ENCODE results near the gene TOR3A. TPM values are rescaled to one million over a fixed set of nuclear protein-coding genes. Genes with fewer than 3 reads are reported as not detected.
"Not testable (repeated sequence)": the region's sequence is repeated elsewhere in the genome, so short reads cannot be mapped to it uniquely, and the experiment has no call there.

TOR3A gene, protein sequence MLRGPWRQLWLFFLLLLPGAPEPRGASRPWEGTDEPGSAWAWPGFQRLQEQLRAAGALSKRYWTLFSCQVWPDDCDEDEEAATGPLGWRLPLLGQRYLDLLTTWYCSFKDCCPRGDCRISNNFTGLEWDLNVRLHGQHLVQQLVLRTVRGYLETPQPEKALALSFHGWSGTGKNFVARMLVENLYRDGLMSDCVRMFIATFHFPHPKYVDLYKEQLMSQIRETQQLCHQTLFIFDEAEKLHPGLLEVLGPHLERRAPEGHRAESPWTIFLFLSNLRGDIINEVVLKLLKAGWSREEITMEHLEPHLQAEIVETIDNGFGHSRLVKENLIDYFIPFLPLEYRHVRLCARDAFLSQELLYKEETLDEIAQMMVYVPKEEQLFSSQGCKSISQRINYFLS
- total RNA-seq = 19.3 TPM
- polyA plus RNA-seq = 28.0 TPM
- long read RNA-seq, donor 1 = 0 reads
- long read RNA-seq, donor 2, transcript TOR3A-203 (6 exons, 2,724 nt) = major isoform, 21 of 26 reads
- long read RNA-seq, donor 2, partial matches to known transcripts = 0 of 26 reads
- long read RNA-seq, donor 2, other reads (novel, unspliced or antisense) = 5 of 26 reads
- long read RNA-seq, donor 3, transcript TOR3A-203 (6 exons, 2,724 nt) = major isoform, 10 of 23 reads
- long read RNA-seq, donor 3, partial matches to known transcripts = 13 of 23 reads
- long read RNA-seq, donor 3, other reads (novel, unspliced or antisense) = 0 of 23 reads
- long read RNA-seq, donor 4, transcript TOR3A-203 (6 exons, 2,724 nt) = major isoform, 9 of 9 reads
- long read RNA-seq, donor 4, partial matches to known transcripts = 0 of 9 reads
- long read RNA-seq, donor 4, other reads (novel, unspliced or antisense) = 0 of 9 reads
- long read RNA-seq, donor 5, transcript TOR3A-203 (6 exons, 2,724 nt) = major isoform, 12 of 12 reads
- long read RNA-seq, donor 5, partial matches to known transcripts = 0 of 12 reads
- long read RNA-seq, donor 5, other reads (novel, unspliced or antisense) = 0 of 12 reads
- long read RNA-seq, donor 6, transcript TOR3A-203 (6 exons, 2,724 nt) = major isoform, 9 of 17 reads
- long read RNA-seq, donor 6, partial matches to known transcripts = 7 of 17 reads
- long read RNA-seq, donor 6, other reads (novel, unspliced or antisense) = 0 of 17 reads
- long read RNA-seq, donor 7, transcript TOR3A-203 (6 exons, 2,724 nt) = major isoform, 12 of 18 reads
- long read RNA-seq, donor 7, partial matches to known transcripts = 6 of 18 reads
- long read RNA-seq, donor 7, other reads (novel, unspliced or antisense) = 0 of 18 reads
- long read RNA-seq, donor 8, partial matches to known transcripts = 0 of 4 reads
- long read RNA-seq, donor 8, other reads (novel, unspliced or antisense) = 0 of 4 reads
- long read RNA-seq, donor 9, transcript TOR3A-203 (6 exons, 2,724 nt) = major isoform, 8 of 8 reads
- long read RNA-seq, donor 9, partial matches to known transcripts = 0 of 8 reads
- long read RNA-seq, donor 9, other reads (novel, unspliced or antisense) = 0 of 8 reads
- long read RNA-seq, donor 10, transcript TOR3A-203 (6 exons, 2,724 nt) = major isoform, 8 of 15 reads
- long read RNA-seq, donor 10, partial matches to known transcripts = 7 of 15 reads
- long read RNA-seq, donor 10, other reads (novel, unspliced or antisense) = 0 of 15 reads

DNA sequence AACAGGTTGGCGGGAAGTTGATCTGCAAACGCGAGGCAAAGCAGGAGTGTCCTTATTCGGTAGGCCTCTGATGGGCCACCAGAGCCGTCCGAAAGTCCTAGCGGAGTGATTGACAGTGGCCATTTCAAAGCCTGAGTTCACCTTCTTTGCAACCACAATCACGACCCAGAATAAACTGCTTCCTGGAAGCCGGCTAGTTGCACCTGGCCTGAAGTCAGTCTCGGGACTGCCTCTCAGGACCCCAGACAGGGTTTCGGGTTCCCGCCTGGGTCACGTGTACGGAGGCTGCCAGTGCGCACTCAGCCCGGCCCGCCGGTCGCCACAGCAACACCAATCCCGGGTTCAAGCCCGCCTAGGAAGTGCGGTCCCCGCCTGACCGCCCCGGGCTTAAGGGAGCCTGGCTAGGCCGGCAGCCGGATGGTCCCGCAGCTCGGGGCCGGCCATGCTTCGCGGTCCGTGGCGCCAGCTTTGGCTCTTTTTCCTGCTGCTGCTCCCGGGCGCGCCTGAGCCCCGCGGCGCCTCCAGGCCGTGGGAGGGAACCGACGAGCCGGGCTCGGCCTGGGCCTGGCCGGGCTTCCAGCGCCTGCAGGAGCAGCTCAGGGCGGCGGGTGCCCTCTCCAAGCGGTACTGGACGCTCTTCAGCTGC lies at the start of gene TOR3A:
TSS of gene TOR3A (plus strand) at position 384 of the 646 bp plus-strand sequence. CDS start at position 443, 59 bp downstream.
- Histone ChIP-seq H3K36me3 (ENCODE audit: control insufficient read depth in 2 of 2, insufficient read depth in 2 of 2, low read length in 1 of 2) (peaks cover 9 to 10% of the 10 kb centered on the region in 2 donors), H3K27me3 (ENCODE audit: control insufficient read depth in 2 of 2, insufficient read depth in 1 of 2, low read length in 1 of 2) (no peaks in the 10 kb centered on the region), H3K9me3 (ENCODE audit: control insufficient read depth in 2 of 2, insufficient read depth in 1 of 2, low read length in 1 of 2) (no peaks in the 10 kb centered on the region), H3K27ac (ENCODE audit: low read depth in 1 of 2, low read length in 1 of 2) (peak within 1 kb of the TSS; percentile 69 to 86), H3K4me3 (ENCODE audit: low read length in 2 of 2) (peak within 1 kb of the TSS; percentile 70 to 87), H3K4me1 (ENCODE audit: control insufficient read depth in 2 of 2, insufficient read depth in 2 of 2, low read length in 2 of 2) (peaks cover 0 to 18% of the 10 kb centered on the region in 2 donors)
- DNase-seq (ENCODE audit: low read depth in 6 of 9, low spot score in 9 of 9) = peak in 8 of 9 donors; percentile 58 to 86 (median 68)
- WGBS = under 1% methylated on average over 51 of the region's 51 CpGs

DNA sequence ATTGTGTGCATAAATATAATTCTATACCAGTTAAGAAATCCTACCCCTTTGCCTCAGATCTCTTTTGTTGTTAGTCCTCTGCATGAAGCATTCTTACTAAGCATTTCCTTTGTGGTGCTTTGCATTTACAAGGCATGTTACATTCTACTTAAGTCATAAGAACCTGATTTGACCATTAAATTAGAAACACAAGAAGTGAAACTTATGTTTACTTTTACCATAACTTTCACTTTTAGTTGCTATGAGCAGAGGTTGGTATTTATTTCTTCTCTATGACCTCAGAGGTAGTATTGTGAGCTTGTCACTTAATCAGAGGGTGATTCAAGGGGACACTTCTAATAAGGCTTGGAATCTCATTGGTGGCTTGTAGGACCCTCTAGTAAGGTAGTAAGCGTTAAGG lies 47.1 kb upstream of the TOR3A start:
- peak in 1 of 9 donors; percentile 40 for DNase-seq (ENCODE audit: low read depth in 6 of 9, low spot score in 9 of 9)
- Histone ChIP-seq H3K9me3 (ENCODE audit: control insufficient read depth in 2 of 2, insufficient read depth in 1 of 2, low read length in 1 of 2) (no peaks in the 10 kb centered on the region), H3K4me1 (ENCODE audit: control insufficient read depth in 2 of 2, insufficient read depth in 2 of 2, low read length in 2 of 2) (peaks cover 6 to 16% of the 10 kb centered on the region in 2 donors), H3K27me3 (ENCODE audit: control insufficient read depth in 2 of 2, insufficient read depth in 1 of 2, low read length in 1 of 2) (no peaks in the 10 kb centered on the region), H3K4me3 (ENCODE audit: low read length in 2 of 2) (no peak overlapping the region), H3K36me3 (ENCODE audit: control insufficient read depth in 2 of 2, insufficient read depth in 2 of 2, low read length in 1 of 2) (no peaks in the 10 kb centered on the region), H3K27ac (ENCODE audit: low read depth in 1 of 2, low read length in 1 of 2) (peak overlapping the region in 1 of 2 donors; percentile 61)
- 79% methylated on average over 1 of the region's 1 CpG for WGBS

DNA sequence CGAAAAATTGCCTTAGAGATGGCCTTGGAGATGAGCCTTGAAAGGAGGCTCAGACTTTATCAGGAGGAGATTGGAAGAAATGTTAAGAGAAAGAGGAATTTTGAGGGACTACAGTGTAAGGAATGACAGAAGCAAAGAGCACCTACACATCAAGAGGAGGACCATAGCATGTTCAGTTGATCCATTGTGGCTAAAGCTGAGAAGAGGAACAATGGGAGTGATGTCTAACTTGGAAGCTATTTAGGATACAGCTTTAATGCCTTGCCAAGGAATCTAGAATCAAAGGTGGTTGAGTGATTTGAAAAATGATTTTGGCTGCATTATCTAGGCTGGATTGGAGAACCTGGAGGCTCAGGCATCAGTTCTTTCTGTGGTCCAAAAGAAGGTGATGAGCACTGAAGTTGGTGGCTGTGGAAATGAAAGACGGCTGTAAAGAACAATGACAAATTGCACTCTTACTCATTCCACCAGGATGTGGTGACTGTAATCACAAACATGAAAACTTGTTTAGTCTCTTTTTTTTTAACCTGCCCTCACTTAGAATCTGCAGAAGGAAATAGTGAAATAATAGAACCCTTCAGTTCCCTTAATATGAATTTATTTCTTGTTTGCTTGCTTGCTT lies 44.9 kb upstream of the TOR3A start:
- Histone ChIP-seq H3K27me3 (ENCODE audit: control insufficient read depth in 2 of 2, insufficient read depth in 1 of 2, low read length in 1 of 2) (no peaks in the 10 kb centered on the region), H3K4me3 (ENCODE audit: low read length in 2 of 2) (no peak overlapping the region), H3K27ac (ENCODE audit: low read depth in 1 of 2, low read length in 1 of 2) (no peak overlapping the region), H3K36me3 (ENCODE audit: control insufficient read depth in 2 of 2, insufficient read depth in 2 of 2, low read length in 1 of 2) (no peaks in the 10 kb centered on the region), H3K4me1 (ENCODE audit: control insufficient read depth in 2 of 2, insufficient read depth in 2 of 2, low read length in 2 of 2) (peaks cover 6 to 16% of the 10 kb centered on the region in 2 donors), H3K9me3 (ENCODE audit: control insufficient read depth in 2 of 2, insufficient read depth in 1 of 2, low read length in 1 of 2) (peaks cover under 1 to 1% of the 10 kb centered on the region in 2 donors)
- 76% methylated on average over 2 of the region's 2 CpGs for whole genome bisulfite sequencing
- peak in 1 of 9 donors; percentile 47 for DNase-seq (ENCODE audit: low read depth in 6 of 9, low spot score in 9 of 9)

DNA sequence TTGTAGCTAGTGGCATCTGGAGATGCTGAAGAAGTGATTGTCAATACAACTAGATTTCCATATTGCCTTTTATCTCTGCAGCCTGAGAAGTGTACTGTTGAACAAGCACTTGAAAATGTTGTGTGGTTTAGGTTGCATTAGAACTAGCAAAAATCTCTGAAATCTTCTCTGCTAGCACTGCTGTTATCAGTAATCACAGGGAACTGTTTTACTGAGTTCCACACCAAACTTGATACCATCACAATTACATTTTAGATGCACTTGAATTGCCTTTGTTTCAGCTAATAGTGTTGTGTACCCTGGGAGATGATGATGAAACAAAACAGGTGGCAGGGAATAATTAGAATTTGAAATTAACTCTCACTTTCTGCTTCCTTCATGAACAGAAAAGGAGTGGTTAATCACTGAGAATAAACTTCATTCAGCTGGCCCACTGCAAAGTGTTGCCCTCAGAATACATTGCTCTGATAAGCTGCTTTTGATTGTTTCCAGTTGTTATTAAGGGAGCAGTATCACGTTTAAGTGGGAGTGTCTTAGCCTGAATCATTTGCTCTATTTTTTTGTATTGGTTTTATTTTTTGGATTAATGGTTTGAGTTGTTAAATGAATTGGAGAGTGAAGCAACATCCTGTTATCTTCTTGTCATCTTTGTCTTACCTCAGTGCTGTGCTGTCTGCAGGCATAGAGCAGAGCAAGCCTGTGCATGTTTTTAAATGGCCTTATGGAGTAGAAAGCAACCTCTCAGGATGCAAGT lies 43.2 kb upstream of the TOR3A start:
- Histone ChIP-seq H3K4me3 (ENCODE audit: low read length in 2 of 2) (no peak overlapping the region), H3K27me3 (ENCODE audit: control insufficient read depth in 2 of 2, insufficient read depth in 1 of 2, low read length in 1 of 2) (no peaks in the 10 kb centered on the region), H3K27ac (ENCODE audit: low read depth in 1 of 2, low read length in 1 of 2) (no peak overlapping the region), H3K36me3 (ENCODE audit: control insufficient read depth in 2 of 2, insufficient read depth in 2 of 2, low read length in 1 of 2) (no peaks in the 10 kb centered on the region), H3K9me3 (ENCODE audit: control insufficient read depth in 2 of 2, insufficient read depth in 1 of 2, low read length in 1 of 2) (peaks cover 2 to 13% of the 10 kb centered on the region in 2 donors), H3K4me1 (ENCODE audit: control insufficient read depth in 2 of 2, insufficient read depth in 2 of 2, low read length in 2 of 2) (peaks cover 6 to 16% of the 10 kb centered on the region in 2 donors)
- WGBS = 86% methylated on average over 1 of the region's 1 CpG
- peak in 1 of 9 donors; percentile 28 for DNase-seq (ENCODE audit: low read depth in 6 of 9, low spot score in 9 of 9)

DNA sequence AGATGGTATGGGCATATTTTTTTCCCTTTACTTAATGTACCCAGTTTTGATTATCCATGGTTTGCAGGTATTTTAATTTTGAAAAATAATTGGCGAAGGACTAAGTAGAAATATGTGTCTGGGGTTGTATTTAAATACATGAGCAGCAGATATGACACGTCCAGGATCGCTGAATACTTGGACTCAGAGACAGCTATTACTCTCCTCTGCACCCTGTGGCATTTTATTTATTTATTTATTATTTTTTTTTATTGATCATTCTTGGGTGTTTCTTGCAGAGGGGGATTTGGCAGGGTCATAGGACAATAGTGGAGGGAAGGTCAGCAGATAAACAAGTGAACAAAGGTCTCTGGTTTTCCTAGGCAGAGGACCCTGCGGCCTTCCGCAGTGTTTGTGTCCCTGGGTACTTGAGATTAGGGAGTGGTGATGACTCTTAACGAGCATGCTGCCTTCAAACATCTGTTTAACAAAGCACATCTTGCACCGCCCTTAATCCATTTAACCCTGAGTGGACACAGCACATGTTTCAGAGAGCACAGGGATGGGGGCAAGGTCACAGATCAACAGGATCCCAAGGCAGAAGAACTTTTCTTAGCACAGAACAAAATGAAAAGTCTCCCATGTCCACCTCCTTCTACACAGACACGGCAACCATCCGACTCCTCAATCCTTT lies 42.2 kb upstream of the TOR3A start:
- DNase-seq (ENCODE audit: low read depth in 6 of 9, low spot score in 9 of 9); H3K4me3 ChIP-seq (ENCODE audit: low read length in 2 of 2); H3K4me1 ChIP-seq (ENCODE audit: control insufficient read depth in 2 of 2, insufficient read depth in 2 of 2, low read length in 2 of 2); H3K36me3 ChIP-seq (ENCODE audit: control insufficient read depth in 2 of 2, insufficient read depth in 2 of 2, low read length in 1 of 2); H3K27me3 ChIP-seq (ENCODE audit: control insufficient read depth in 2 of 2, insufficient read depth in 1 of 2, low read length in 1 of 2); H3K27ac ChIP-seq (ENCODE audit: low read depth in 1 of 2, low read length in 1 of 2): not testable (repeated sequence)
- WGBS = 96% methylated on average over 6 of the region's 9 CpGs
- H3K9me3 ChIP-seq (ENCODE audit: control insufficient read depth in 2 of 2, insufficient read depth in 1 of 2, low read length in 1 of 2) = peaks cover 2 to 13% of the 10 kb centered on the region in 2 donors

DNA sequence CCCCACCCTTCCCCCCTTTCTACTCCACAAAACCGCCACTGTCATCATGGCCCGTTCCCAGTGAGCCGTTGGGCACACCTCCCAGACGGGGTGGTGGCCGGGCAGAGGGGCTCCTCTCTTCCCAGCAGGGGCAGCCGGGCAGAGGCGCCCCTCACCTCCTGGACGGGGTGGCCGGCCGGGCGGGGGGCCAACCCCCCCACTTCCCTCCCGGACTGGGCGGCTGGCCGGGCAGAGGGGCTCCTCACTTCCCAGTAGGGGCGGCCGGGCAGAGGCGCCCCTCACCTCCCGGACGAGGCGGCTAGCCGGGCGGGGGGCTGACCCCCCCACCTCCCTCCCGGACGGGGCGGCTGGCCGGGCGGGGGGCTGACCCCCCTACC lies 41.7 kb upstream of the TOR3A start:
- not testable (repeated sequence) for H3K4me1 ChIP-seq (ENCODE audit: control insufficient read depth in 2 of 2, insufficient read depth in 2 of 2, low read length in 2 of 2)
- 97% methylated on average over 27 of the region's 27 CpGs for WGBS

DNA sequence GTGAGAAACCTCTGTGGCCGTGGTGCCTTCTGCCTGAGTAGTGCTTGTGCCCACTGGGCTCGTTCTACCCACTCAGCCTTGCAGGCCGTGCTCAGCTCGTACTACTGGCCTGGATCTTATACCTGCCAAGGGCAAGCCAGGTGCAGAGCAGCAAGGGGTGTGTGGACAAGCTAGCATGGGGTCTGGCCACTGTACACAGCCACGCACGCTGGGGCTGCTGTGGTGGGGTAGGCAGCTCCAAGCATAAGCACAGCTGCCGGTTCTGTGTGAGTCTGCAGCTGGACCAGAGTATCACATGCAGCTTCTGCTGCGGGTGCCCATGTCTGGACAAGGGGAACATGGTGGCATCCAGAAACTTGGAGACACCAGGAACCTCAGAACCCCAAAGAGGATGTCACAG lies 39.8 kb upstream of the TOR3A start:
- H3K4me3 ChIP-seq (ENCODE audit: low read length in 2 of 2) = no peak overlapping the region
- H3K9me3 ChIP-seq (ENCODE audit: control insufficient read depth in 2 of 2, insufficient read depth in 1 of 2, low read length in 1 of 2) = peaks cover 2 to 13% of the 10 kb centered on the region in 2 donors
- no peak for DNase-seq (ENCODE audit: low read depth in 6 of 9, low spot score in 9 of 9)
- H3K4me1 ChIP-seq (ENCODE audit: control insufficient read depth in 2 of 2, insufficient read depth in 2 of 2, low read length in 2 of 2) = peaks cover 0 to 1% of the 10 kb centered on the region in 2 donors
- H3K27ac ChIP-seq (ENCODE audit: low read depth in 1 of 2, low read length in 1 of 2) = no peak overlapping the region
- no peaks in the 10 kb centered on the region for H3K27me3 ChIP-seq (ENCODE audit: control insufficient read depth in 2 of 2, insufficient read depth in 1 of 2, low read length in 1 of 2)
- 99% methylated on average over 8 of the region's 8 CpGs for WGBS
- H3K36me3 ChIP-seq (ENCODE audit: control insufficient read depth in 2 of 2, insufficient read depth in 2 of 2, low read length in 1 of 2) = no peaks in the 10 kb centered on the region

More for the DNA sequence above, 41.7 kb upstream of the TOR3A start:
- H3K36me3 ChIP-seq (ENCODE audit: control insufficient read depth in 2 of 2, insufficient read depth in 2 of 2, low read length in 1 of 2); H3K4me3 ChIP-seq (ENCODE audit: low read length in 2 of 2); DNase-seq (ENCODE audit: low read depth in 6 of 9, low spot score in 9 of 9); H3K27ac ChIP-seq (ENCODE audit: low read depth in 1 of 2, low read length in 1 of 2); H3K27me3 ChIP-seq (ENCODE audit: control insufficient read depth in 2 of 2, insufficient read depth in 1 of 2, low read length in 1 of 2): not testable (repeated sequence)
- H3K9me3 ChIP-seq (ENCODE audit: control insufficient read depth in 2 of 2, insufficient read depth in 1 of 2, low read length in 1 of 2) = peaks cover 2 to 13% of the 10 kb centered on the region in 2 donors

Data from thymus (tissue), 14 donors.